GM12878 (cell line): ENCODE data around the gene ATF6. TPM values are rescaled to one million over a fixed set of nuclear protein-coding genes. Genes with fewer than 3 reads are reported as not detected.
A peak's percentile ranks its signal among the peaks of the same experiment; 100 is the strongest.

Source experiments
- ATAC-seq: fragments of 200-7000 bp; cut with Tn5 transposase; 3 replicates; pipeline ENCODE4 v1.9.1; 2020; ENCODE audit warnings: mild to moderate bottlenecking, moderate library complexity
- BruUV-seq: library from RNA; stranded (reverse); fragments of 400-500 nt; replicated peaks from 2 replicates; lab custom pipeline; 2021; lab: Mats Ljungman, UMichigan
- CTCF ChIA-PET: fragments of 300-600 bp; sonication (Branson Sonifier 250); formaldehyde crosslinking; extraction: SDS; loops from one replicate; lab custom pipeline; 2021; ENCODE audit warnings: inconsistent platforms; lab: Yijun Ruan, JAX
- POLR2A ChIA-PET: fragments of 350-600 bp; formaldehyde crosslinking; extraction: SDS; loops from one replicate; lab custom pipeline; 2021; ENCODE audit warnings: inconsistent platforms; lab: Charles Lee
- RAD21 ChIA-PET: fragments of 300-600 bp; sonication (Branson Sonifier 250); formaldehyde crosslinking; loops from one replicate; lab custom pipeline; 2023; ENCODE audit warnings: antibody characterized with exemption; ENCODE audit not compliant: unreplicated experiment; lab: Charles Lee
- SMC1A ChIA-PET: fragments of 300-600 bp; sonication (Branson Sonifier 250); formaldehyde crosslinking; loops from one replicate; lab custom pipeline; 2023; ENCODE audit not compliant: unreplicated experiment, uncharacterized antibody; lab: Charles Lee
- DNase-seq: peaks from one replicate; pipeline ENCODE4 v3.0.0-alpha.2; 2011; ENCODE audit warnings: low read depth, low spot score
- FAIRE-seq: peaks from 3 replicates; lab custom pipeline; 2011; peaks lifted over from hg19 to GRCh38; lab: Jason Lieb, UNC
- H2AFZ ChIP-seq: 2 replicates; pipeline ENCODE4 v1.6.0; 2011; ENCODE audit warnings: low read depth, low read length, control low read depth; ENCODE audit not compliant: control insufficient read depth
- H3K27ac ChIP-seq: 2 replicates; pipeline ENCODE4 v1.5.1; 2011; ENCODE audit warnings: control low read depth; ENCODE audit not compliant: control insufficient read depth, insufficient read depth
- H3K27me3 ChIP-seq, 2 experiments: replicated peaks in 1 of 2; 2 replicates each; pipeline versions ENCODE4 v1.6.0 to v1.6.1; 2011; ENCODE audit warnings: low read length in 1 of 2; ENCODE audit not compliant: control insufficient read depth in 2 of 2, insufficient read depth in 2 of 2
- H3K36me3 ChIP-seq, 2 experiments: 2 replicates each; pipeline ENCODE4 v1.5.1; 2011; ENCODE audit warnings: low read length in 1 of 2; ENCODE audit not compliant: control insufficient read depth in 2 of 2, insufficient read depth in 2 of 2
- H3K4me1 ChIP-seq: 2 replicates; pipeline ENCODE4 v1.6.1; 2011; ENCODE audit warnings: mild to moderate bottlenecking, low read length, moderate library complexity, mixed read lengths; ENCODE audit not compliant: control insufficient read depth, insufficient read depth
- H3K4me2 ChIP-seq: 2 replicates; pipeline ENCODE4 v1.6.0; 2011; ENCODE audit warnings: control low read depth; ENCODE audit not compliant: control insufficient read depth, insufficient read depth
- H3K4me3 ChIP-seq: fragments of 200-600 bp; sonication (generic); 2 replicates; pipeline ENCODE4 v1.5.1; 2016
- H3K79me2 ChIP-seq: 2 replicates; pipeline ENCODE4 v1.6.0; 2011; ENCODE audit warnings: low read length; ENCODE audit not compliant: control insufficient read depth, insufficient read depth
- H3K9ac ChIP-seq: 2 replicates; pipeline ENCODE4 v1.8.0; 2011; ENCODE audit warnings: low read length, control low read depth, mixed read lengths; ENCODE audit not compliant: control insufficient read depth, insufficient read depth
- H3K9me3 ChIP-seq: replicated peaks from 3 replicates; pipeline ENCODE4 v1.5.1; 2011; ENCODE audit warnings: mild to moderate bottlenecking, low read length; ENCODE audit not compliant: control insufficient read depth, insufficient read depth
- H4K20me1 ChIP-seq: 2 replicates; pipeline ENCODE4 v1.6.0; 2011; ENCODE audit not compliant: control insufficient read depth, insufficient read depth
- ETV6 ChIP-seq, 2 experiments: fragments of 450-650 bp in 1 of 2; IDR thresholded peaks in 1 of 2; conservative IDR thresholded peaks in 1 of 2; 2 replicates each; pipeline ENCODE4 v1.6.1; 2014; ENCODE audit warnings: antibody characterized with exemption in 1 of 2, borderline replicate concordance in 1 of 2, low read depth in 1 of 2, mild to moderate bottlenecking in 1 of 2, moderate library complexity in 1 of 2
- IKZF1 ChIP-seq: fragments of 450-650 bp; conservative IDR thresholded peaks from 2 replicates; pipeline ENCODE4 v1.6.1; 2017; ENCODE audit warnings: antibody characterized with exemption, mild to moderate bottlenecking
- RUNX3 ChIP-seq: IDR thresholded peaks from 2 replicates; pipeline ENCODE4 v1.6.1; 2012; ENCODE audit warnings: low read length, inconsistent platforms
- ZBED1 ChIP-seq: IDR thresholded peaks from 2 replicates; pipeline ENCODE4 v1.6.1; 2016; ENCODE audit warnings: borderline replicate concordance
- WGBS: methylation state at CpG from one replicate; pipeline ENCODE4 v1.1.6; 2016; ENCODE audit warnings: low lambda C conversion rate; ENCODE audit not compliant: insufficient replicate concordance, insufficient coverage; ENCODE audit errors: missing lambda C conversion rate; 5-methylcytosine and 5-hydroxymethylcytosine counted together
- in situ Hi-C: fragments of 300-500 bp; cut with MboI; formaldehyde crosslinking; loops from 9 replicates; pipeline ENCODE4 v1.14.3; 2018; ENCODE audit warnings: mixed read lengths
- intact Hi-C: fragments of 100-400 bp; cut with micrococcal nuclease; formaldehyde crosslinking; loops from one replicate; pipeline ENCODE4 v1.14.2; 2022; ENCODE audit not compliant: unreplicated experiment
- polyA plus RNA-seq, 11 experiments: library from polyadenylated mRNA; depleted of rRNA in 4 of 11; unstranded in 6 of 11; stranded (reverse) in 5 of 11; fragments of >200 nt; fragmentation: Nextera tagmentation in 4 of 11; fragmentation: Illumina TruSeq in 1 of 11; extraction: Ambion mirVana in 4 of 11; extraction: Trizol in 1 of 11; gene quantifications; 1 replicate in 1 of 11; 2 replicates in 10 of 11; pipeline versions ENCODE4 v1.2.1 to v1.2.3, GENCODE V29; 2011 to 2016; ENCODE audit warnings: inconsistent platforms in 2 of 11, missing spikeins in 2 of 11, low read depth in 1 of 11
- total RNA-seq, 4 experiments: library from RNA; depleted of rRNA in 3 of 4; stranded (reverse); fragments of >200 nt in 3 of 4; fragmentation: Illumina TruSeq in 1 of 4; extraction: Trizol in 1 of 4; gene quantifications; 2 replicates each; pipeline versions ENCODE4 v1.2.1 to v1.2.3, GENCODE V29; 2013 to 2021
- TF ChIP-seq, protein P1 (sequence below): IDR thresholded peaks from 2 replicates; pipeline ENCODE4 v1.6.1; 2011; ENCODE audit warnings: mild to moderate bottlenecking, low read depth, low read length, moderate library complexity; ENCODE audit not compliant: insufficient replicate concordance

ATF6 gene
- total and polyA plus RNA-seq, 10 of the 15 experiments (the other 5 are each of a cell fraction or from before 2014, with no cell fraction given), result 7.8 to 24.3 (median 14.7) TPM

DNA sequence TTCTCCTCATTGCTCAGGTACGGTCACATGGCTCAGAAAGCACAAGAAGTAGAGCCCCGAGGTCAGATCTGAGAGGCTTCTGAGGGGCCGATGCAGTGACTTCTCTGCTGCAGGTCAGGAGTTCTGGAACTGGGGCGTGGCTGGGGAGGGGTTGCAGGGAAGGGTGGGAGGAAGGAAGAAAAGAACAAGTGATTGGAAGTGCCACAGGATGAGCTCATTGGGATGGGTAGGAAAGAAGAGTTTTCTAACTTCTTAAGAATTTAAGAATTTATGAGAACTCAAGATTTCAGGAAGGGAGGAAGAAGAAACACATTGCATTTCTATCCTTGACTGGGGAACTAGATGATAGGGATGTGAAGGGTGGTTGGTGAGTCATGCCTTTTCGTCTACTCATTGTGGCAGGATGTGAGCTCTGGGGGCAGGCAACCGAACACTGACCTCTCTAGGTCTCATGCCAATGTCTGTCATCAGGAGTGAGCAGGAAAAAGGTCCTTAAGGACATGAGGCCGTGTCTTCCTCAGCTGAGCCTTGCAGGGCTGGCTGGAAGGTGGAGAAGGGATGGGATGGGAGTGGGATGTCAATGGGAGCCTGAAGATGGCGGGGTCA lies 44.3 kb upstream of the ATF6 start:
- Histone ChIP-seq H3K9ac (no peak overlapping the region), H3K4me3 (no peak overlapping the region), H3K9me3 (no peaks in the 10 kb centered on the region), H3K36me3 (no peaks in the 10 kb centered on the region), H4K20me1 (no peaks in the 10 kb centered on the region), H3K79me2 (peaks cover 11% of the 10 kb centered on the region), H3K27ac (no peak overlapping the region), H3K4me2 (peak overlapping the region; percentile 7; the same call in 1 of the 2 replicates), H3K4me1 (peaks cover 53% of the 10 kb centered on the region), H3K27me3 (no peaks in the 10 kb centered on the region), H2AFZ (no peak overlapping the region)
- intact Hi-C loops (no loop called here), in situ Hi-C loops (no loop called here)
- no peak for FAIRE-seq
- 49% methylated on average over 8 of the region's 8 CpGs for WGBS
- ChIA-PET CTCF (no interaction called here), SMC1A (interaction anchor here (0.7 to 1.6 kb wide), 4 partner anchors 11 to 14 kb away, joined by 3 to 5 read pairs (median 4); partner anchors contain the start of gene FCRLA), POLR2A (interaction anchor here (0.8 to 1.1 kb wide), 2 partner anchors 12 to 15 kb away, joined by 3 to 5 read pairs; no protein-coding TSS in a partner anchor), RAD21 (interaction anchor here (1.3 kb wide), 1 partner anchor 15 kb away, joined by 3 read pairs; no protein-coding TSS in a partner anchor)
- no peak for DNase-seq
- no TSS peak for BruUV-seq
- no peak for ATAC-seq
- TF ChIP-seq ZBED1 (no peak), IKZF1 (peak; percentile 18; the same call in 1 of the 2 replicates), ETV6 (conservative IDR thresholded peaks at IDR 0.05 in 1 of 2, IDR thresholded peaks at IDR 0.05 in 1 of 2; ENCODE audit: borderline replicate concordance in 1 of 2, low read depth in 1 of 2) (no peak), RUNX3 (peak; percentile 17; the same call in 1 of the 2 replicates)
- TF ChIP-seq, protein P1, sequence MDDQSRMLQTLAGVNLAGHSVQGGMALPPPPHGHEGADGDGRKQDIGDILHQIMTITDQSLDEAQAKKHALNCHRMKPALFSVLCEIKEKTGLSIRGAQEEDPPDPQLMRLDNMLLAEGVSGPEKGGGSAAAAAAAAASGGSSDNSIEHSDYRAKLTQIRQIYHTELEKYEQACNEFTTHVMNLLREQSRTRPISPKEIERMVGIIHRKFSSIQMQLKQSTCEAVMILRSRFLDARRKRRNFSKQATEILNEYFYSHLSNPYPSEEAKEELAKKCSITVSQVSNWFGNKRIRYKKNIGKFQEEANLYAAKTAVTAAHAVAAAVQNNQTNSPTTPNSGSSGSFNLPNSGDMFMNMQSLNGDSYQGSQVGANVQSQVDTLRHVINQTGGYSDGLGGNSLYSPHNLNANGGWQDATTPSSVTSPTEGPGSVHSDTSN, result no peak
